OCI-LY7 (cell line): Measurements from ENCODE around the gene LEMD2.

Source experiments
- EZH2phosphoT487 ChIP-seq: fragments of 200-600 bp; sonication (generic); IDR thresholded peaks from 2 replicates; pipeline ENCODE4 v1.6.1; 2018; ENCODE audit warnings: low read depth, borderline replicate concordance, mild to moderate bottlenecking, mixed run types, antibody characterized with exemption, low read length, moderate library complexity, mixed read lengths
- TF ChIP-seq, protein P1 (sequence below): fragments of 200-600 bp; sonication (generic); conservative IDR thresholded peaks from 2 replicates; pipeline ENCODE4 v1.5.1; 2014; ENCODE audit warnings: mild to moderate bottlenecking, antibody characterized with exemption, low read length, moderate library complexity, mixed read lengths

DNA sequence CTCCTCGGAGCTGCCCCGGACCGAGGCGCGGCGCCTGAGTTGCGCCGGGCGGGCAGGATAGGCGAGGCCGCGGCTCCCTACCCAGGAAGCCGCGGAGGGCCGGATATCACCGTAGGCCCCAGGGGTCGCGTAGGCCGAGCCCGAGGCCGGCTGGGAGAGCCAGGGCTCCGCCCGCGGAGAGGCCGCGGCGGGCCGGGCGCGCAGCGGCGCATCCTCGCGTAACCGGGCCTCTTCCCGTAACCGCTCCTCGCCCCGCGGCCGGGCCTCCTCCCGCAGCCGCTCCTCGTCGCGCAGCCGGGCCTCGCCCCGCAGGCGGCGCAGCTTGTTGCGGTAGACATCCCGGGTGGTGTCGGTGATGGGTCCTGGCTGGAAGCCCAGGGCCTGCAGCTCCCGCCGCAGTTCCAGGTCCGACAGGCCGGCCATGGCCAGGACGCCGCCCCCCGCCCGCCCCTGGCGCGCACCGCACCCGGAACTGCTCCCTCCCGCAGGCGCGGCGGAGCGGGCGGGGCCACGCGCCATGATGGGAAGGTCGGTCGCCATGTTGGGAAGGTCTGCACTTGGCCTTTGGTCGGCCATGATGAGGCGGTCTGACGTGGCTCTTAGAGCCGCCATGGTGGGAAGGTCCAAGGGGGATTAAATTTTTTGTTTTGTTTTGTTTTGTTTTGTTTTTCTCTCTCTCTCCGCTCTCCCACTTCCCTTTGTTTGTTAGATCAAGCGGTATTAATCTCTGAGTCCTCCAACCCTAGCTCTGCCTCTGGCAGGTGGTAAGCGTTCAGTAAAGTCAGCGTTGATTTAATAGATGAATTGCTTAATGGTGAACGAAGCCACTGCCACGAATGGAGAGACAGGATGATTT, at the start of gene LEMD2:
- TF ChIP-seq, protein P1, sequence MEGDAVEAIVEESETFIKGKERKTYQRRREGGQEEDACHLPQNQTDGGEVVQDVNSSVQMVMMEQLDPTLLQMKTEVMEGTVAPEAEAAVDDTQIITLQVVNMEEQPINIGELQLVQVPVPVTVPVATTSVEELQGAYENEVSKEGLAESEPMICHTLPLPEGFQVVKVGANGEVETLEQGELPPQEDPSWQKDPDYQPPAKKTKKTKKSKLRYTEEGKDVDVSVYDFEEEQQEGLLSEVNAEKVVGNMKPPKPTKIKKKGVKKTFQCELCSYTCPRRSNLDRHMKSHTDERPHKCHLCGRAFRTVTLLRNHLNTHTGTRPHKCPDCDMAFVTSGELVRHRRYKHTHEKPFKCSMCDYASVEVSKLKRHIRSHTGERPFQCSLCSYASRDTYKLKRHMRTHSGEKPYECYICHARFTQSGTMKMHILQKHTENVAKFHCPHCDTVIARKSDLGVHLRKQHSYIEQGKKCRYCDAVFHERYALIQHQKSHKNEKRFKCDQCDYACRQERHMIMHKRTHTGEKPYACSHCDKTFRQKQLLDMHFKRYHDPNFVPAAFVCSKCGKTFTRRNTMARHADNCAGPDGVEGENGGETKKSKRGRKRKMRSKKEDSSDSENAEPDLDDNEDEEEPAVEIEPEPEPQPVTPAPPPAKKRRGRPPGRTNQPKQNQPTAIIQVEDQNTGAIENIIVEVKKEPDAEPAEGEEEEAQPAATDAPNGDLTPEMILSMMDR: no peak
- no peak for TF ChIP-seq EZH2phosphoT487
